ENCODE results near the gene ANO1. TPM values are rescaled to one million over a fixed set of nuclear protein-coding genes. Genes with fewer than 3 reads are reported as not detected.

Gene ANO1
- total and polyA plus RNA-seq, 12 donors, result 0.67 to 6.7 (median 2.2) TPM

DNA sequence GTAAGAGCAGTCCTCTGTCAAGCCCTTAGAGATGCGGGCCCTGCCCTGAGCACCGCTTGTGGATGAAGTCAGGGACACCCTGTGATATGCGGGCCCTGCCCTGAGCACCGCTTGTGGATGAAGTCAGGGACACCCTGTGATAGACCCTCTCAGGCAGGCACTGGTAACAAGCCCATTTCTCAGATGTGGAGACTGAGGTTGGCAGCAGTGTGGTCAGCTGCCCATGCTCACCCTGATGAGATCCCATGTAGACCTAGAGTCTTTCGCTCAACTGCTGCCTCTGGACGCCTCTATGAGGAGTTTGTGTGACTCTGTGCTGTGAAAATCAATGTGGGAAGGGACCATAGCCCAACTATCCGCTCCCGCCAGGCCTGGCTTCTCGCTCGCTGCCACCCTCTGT lies 66.1 kb downstream of the ANO1 start:
- Histone ChIP-seq H3K4me1 (replicated peaks in 1 of 2) (no peaks in the 10 kb centered on the region), H3K36me3 (replicated peaks in 1 of 2) (no peaks in the 10 kb centered on the region), H3K4me3 (no peak overlapping the region), H3K27ac (no peak overlapping the region), H3K27me3 (peaks cover 10% of the 10 kb centered on the region), H3K9me3 (replicated peaks in 1 of 3) (no peaks in the 10 kb centered on the region)
- DNase-seq, result no peak
- WGBS, 4 donors, result 80 to 91% (median 85%) methylated on average over 7 to 10 of the region's 10 CpGs
- TF ChIP-seq, protein P1, sequence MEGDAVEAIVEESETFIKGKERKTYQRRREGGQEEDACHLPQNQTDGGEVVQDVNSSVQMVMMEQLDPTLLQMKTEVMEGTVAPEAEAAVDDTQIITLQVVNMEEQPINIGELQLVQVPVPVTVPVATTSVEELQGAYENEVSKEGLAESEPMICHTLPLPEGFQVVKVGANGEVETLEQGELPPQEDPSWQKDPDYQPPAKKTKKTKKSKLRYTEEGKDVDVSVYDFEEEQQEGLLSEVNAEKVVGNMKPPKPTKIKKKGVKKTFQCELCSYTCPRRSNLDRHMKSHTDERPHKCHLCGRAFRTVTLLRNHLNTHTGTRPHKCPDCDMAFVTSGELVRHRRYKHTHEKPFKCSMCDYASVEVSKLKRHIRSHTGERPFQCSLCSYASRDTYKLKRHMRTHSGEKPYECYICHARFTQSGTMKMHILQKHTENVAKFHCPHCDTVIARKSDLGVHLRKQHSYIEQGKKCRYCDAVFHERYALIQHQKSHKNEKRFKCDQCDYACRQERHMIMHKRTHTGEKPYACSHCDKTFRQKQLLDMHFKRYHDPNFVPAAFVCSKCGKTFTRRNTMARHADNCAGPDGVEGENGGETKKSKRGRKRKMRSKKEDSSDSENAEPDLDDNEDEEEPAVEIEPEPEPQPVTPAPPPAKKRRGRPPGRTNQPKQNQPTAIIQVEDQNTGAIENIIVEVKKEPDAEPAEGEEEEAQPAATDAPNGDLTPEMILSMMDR (IDR thresholded peaks at IDR 0.05), result no peak
- TF ChIP-seq POLR2A (IDR thresholded peaks at IDR 0.05), result no peak
- intact Hi-C loops (cut with DNase I), result no loop called here

DNA sequence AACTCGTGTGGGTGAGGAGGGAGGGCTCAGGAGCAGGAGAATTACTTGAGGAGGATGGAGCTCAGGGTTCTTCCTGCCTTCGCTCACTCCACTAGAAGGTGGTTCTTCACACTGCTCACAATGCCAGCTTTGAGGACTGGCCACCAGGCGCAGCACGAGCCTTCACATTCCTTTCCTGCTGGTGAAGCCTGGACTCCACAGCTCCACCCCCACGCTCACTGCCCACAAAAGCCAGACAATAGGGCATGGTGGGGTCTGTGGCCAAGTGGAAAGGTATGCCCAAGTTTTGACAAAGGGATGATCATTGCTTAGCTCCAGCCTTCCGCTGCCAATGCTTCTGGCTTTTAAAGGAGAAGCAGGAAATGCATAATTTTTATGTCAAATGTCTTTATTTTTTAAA lies 67.0 kb downstream of the ANO1 start:
- TF ChIP-seq, protein P1 (IDR thresholded peaks at IDR 0.05), result no peak
- TF ChIP-seq POLR2A (IDR thresholded peaks at IDR 0.05), result no peak
- no peak for DNase-seq
- no peaks in the 10 kb centered on the region for H3K9me3 ChIP-seq (replicated peaks in 1 of 3)
- 76 to 88% (median 86%) methylated on average over 6 of the region's 6 CpGs for WGBS, 4 donors
- no peak overlapping the region for H3K4me3 ChIP-seq
- no peaks in the 10 kb centered on the region for H3K4me1 ChIP-seq (replicated peaks in 1 of 2)
- peaks cover 10% of the 10 kb centered on the region for H3K27me3 ChIP-seq
- no peaks in the 10 kb centered on the region for H3K36me3 ChIP-seq (replicated peaks in 1 of 2)
- no peak overlapping the region for H3K27ac ChIP-seq
- intact Hi-C loops (cut with DNase I), result no loop called here

DNA sequence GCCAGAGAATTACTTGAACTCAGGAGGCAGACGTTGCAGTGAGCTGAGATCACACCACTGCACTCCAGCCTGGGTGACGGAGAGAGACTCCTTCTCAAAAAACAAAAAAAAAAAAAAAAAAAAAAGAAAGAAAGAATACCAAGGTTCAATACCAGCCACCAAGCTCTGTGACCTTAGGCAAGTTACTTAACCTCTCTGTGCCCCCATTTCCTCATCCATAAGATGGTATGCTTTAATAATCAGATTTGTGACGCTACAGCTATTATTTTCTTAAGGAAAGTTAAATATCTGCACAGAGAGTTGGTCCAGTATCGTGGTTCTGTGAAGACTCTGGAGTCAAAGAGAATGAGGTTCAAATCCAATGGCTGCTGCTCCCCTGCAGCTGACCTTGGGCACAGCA lies 67.7 kb downstream of the ANO1 start:
- intact Hi-C loops (cut with DNase I), result no loop called here
- 60 to 88% (median 68%) methylated on average over 4 of the region's 4 CpGs for WGBS, 4 donors
- TF ChIP-seq POLR2A (IDR thresholded peaks at IDR 0.05), result no peak
- TF ChIP-seq, protein P1 (IDR thresholded peaks at IDR 0.05), result no peak
- Histone ChIP-seq H3K4me3 (no peak overlapping the region), H3K4me1 (replicated peaks in 1 of 2) (no peaks in the 10 kb centered on the region), H3K27ac (no peak overlapping the region), H3K27me3 (peaks cover 5% of the 10 kb centered on the region), H3K9me3 (replicated peaks in 1 of 3) (no peaks in the 10 kb centered on the region), H3K36me3 (replicated peaks in 1 of 2) (no peaks in the 10 kb centered on the region)
- DNase-seq, result no peak

DNA sequence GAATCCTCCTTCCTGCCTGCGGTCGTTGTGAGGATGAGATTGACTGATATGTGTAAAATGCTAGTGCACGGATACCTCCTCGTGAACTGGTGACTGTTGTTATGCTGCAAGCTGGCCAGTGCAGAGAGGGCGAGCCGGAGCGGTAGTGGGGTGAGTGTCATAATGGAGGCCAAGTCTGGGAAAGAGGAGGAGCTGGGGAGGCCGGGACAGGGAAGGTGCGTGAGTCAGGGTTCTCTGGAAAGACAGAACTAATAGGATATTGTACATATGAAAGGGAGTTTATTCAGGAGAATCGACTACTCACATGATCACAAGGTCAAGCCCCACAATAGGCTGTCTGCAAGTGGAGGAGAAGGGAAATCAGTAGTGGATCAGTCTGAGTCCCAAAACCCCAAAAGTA lies 68.2 kb downstream of the ANO1 start:
- H3K9me3 ChIP-seq (replicated peaks in 1 of 3), result no peaks in the 10 kb centered on the region
- TF ChIP-seq POLR2A (IDR thresholded peaks at IDR 0.05), result no peak
- TF ChIP-seq, protein P1 (IDR thresholded peaks at IDR 0.05), result no peak
- H3K27ac ChIP-seq, result no peak overlapping the region
- H3K4me1 ChIP-seq (replicated peaks in 1 of 2), result no peaks in the 10 kb centered on the region
- no peak for DNase-seq
- no peaks in the 10 kb centered on the region for H3K36me3 ChIP-seq (replicated peaks in 1 of 2)
- intact Hi-C loops (cut with DNase I), result no loop called here
- no peak overlapping the region for H3K4me3 ChIP-seq
- H3K27me3 ChIP-seq, result peaks cover under 1% of the 10 kb centered on the region
- WGBS, 4 donors, result 51 to 74% (median 63%) methylated on average over 10 of the region's 10 CpGs
